ENCODE data around the gene TPRG1L.

The TPRG1L gene

GRCh38 chr1:3663999-3664699 lies 39.3 kb downstream of the TPRG1L start:
- Histone ChIP-seq H4K20me1 (ENCODE audit: insufficient read depth) (no peaks in the 10 kb centered on the region), H3K4me2 (no peak overlapping the region), H3K9ac (no peak overlapping the region), H3K36me3 (ENCODE audit: insufficient read depth) (no peaks in the 10 kb centered on the region), H3K27ac (no peak overlapping the region), H3K4me3 (IDR thresholded peaks at IDR 0.05; ENCODE audit: insufficient read depth, low read depth, low read length) (no peak overlapping the region), H3K4me1 (ENCODE audit: low read depth, poor library complexity, severe bottlenecking) (peaks cover 6% of the 10 kb centered on the region), H3K27me3 (ENCODE audit: insufficient read depth, low read depth) (peaks cover 94% of the 10 kb centered on the region), H2AFZ (ENCODE audit: low read depth) (no peak overlapping the region), H3K79me2 (ENCODE audit: insufficient read depth, low read depth) (no peaks in the 10 kb centered on the region)
- TF ChIP-seq CTCF (conservative IDR thresholded peaks at IDR 0.05; ENCODE audit: low read depth, low read length) = no peak

GRCh38 chr1:3664700-3665375 lies 40.0 kb downstream of the TPRG1L start:
- Histone ChIP-seq H3K4me2 (no peak overlapping the region), H3K36me3 (ENCODE audit: insufficient read depth) (no peaks in the 10 kb centered on the region), H3K79me2 (ENCODE audit: insufficient read depth, low read depth) (no peaks in the 10 kb centered on the region), H3K9ac (no peak overlapping the region), H4K20me1 (ENCODE audit: insufficient read depth) (no peaks in the 10 kb centered on the region), H3K4me3 (IDR thresholded peaks at IDR 0.05; ENCODE audit: insufficient read depth, low read depth, low read length) (no peak overlapping the region), H3K27ac (no peak overlapping the region), H3K27me3 (ENCODE audit: insufficient read depth, low read depth) (peaks cover 94% of the 10 kb centered on the region), H2AFZ (ENCODE audit: low read depth) (no peak overlapping the region), H3K4me1 (ENCODE audit: low read depth, poor library complexity, severe bottlenecking) (peaks cover 6% of the 10 kb centered on the region)
- no peak for TF ChIP-seq CTCF (conservative IDR thresholded peaks at IDR 0.05; ENCODE audit: low read depth, low read length)

GRCh38 chr1:3668148-3668547 lies 43.3 kb downstream of the TPRG1L start:
- Histone ChIP-seq H3K4me3 (IDR thresholded peaks at IDR 0.05; ENCODE audit: insufficient read depth, low read depth, low read length) (no peak overlapping the region), H3K4me2 (no peak overlapping the region)
- no peak for TF ChIP-seq CTCF (conservative IDR thresholded peaks at IDR 0.05; ENCODE audit: low read depth, low read length)

GRCh38 chr1:3668585-3669300 lies 43.9 kb downstream of the TPRG1L start:
- Histone ChIP-seq H3K27ac (no peak overlapping the region), H3K27me3 (ENCODE audit: insufficient read depth, low read depth) (peaks cover 95% of the 10 kb centered on the region), H3K79me2 (ENCODE audit: insufficient read depth, low read depth) (no peaks in the 10 kb centered on the region), H3K4me1 (ENCODE audit: low read depth, poor library complexity, severe bottlenecking) (peaks cover 8% of the 10 kb centered on the region), H4K20me1 (ENCODE audit: insufficient read depth) (no peaks in the 10 kb centered on the region), H3K9ac (no peak overlapping the region), H2AFZ (ENCODE audit: low read depth) (no peak overlapping the region), H3K36me3 (ENCODE audit: insufficient read depth) (no peaks in the 10 kb centered on the region), H3K4me3 (IDR thresholded peaks at IDR 0.05; ENCODE audit: insufficient read depth, low read depth, low read length) (no peak overlapping the region), H3K4me2 (no peak overlapping the region)
- no peak for TF ChIP-seq CTCF (conservative IDR thresholded peaks at IDR 0.05; ENCODE audit: low read depth, low read length)

More at GRCh38 chr1:3668148-3668547, 43.3 kb downstream of the TPRG1L start:
- peaks cover 6% of the 10 kb centered on the region for H3K4me1 ChIP-seq (ENCODE audit: low read depth, poor library complexity, severe bottlenecking)
- H3K79me2 ChIP-seq (ENCODE audit: insufficient read depth, low read depth) = no peaks in the 10 kb centered on the region
- no peaks in the 10 kb centered on the region for H3K36me3 ChIP-seq (ENCODE audit: insufficient read depth)
- no peak overlapping the region for H2AFZ ChIP-seq (ENCODE audit: low read depth)
- no peak overlapping the region for H3K9ac ChIP-seq
- H4K20me1 ChIP-seq (ENCODE audit: insufficient read depth) = no peaks in the 10 kb centered on the region
- H3K27ac ChIP-seq = no peak overlapping the region
- H3K27me3 ChIP-seq (ENCODE audit: insufficient read depth, low read depth) = peaks cover 95% of the 10 kb centered on the region
